ENCODE data around the gene G0S2.

GRCh38 chr1:209627732-209628196 is 47.4 kb upstream of the G0S2 start:
- peak; percentile 83 to 97 (median 93) for TF ChIP-seq CTCF (IDR thresholded peaks at IDR 0.05)
- TF ChIP-seq POLR2AphosphoS5 (IDR thresholded peaks at IDR 0.05), result no peak
- TF ChIP-seq POLR2A (IDR thresholded peaks at IDR 0.05), result no peak
- no peak for TF ChIP-seq EP300 (IDR thresholded peaks at IDR 0.05; ENCODE audit: low read depth)

Data from transverse colon (tissue), 4 donors.